Measurements from ENCODE around the gene CR1. TPM values are rescaled to one million over a fixed set of nuclear protein-coding genes. Genes with fewer than 3 reads are reported as not detected.

The CR1 gene
- total and polyA plus RNA-seq, 9 of the 15 experiments (the other 6 are each of a cell fraction or from before 2014, with no cell fraction given), result 0.07 to 0.47 (median 0.18) TPM

DNA sequence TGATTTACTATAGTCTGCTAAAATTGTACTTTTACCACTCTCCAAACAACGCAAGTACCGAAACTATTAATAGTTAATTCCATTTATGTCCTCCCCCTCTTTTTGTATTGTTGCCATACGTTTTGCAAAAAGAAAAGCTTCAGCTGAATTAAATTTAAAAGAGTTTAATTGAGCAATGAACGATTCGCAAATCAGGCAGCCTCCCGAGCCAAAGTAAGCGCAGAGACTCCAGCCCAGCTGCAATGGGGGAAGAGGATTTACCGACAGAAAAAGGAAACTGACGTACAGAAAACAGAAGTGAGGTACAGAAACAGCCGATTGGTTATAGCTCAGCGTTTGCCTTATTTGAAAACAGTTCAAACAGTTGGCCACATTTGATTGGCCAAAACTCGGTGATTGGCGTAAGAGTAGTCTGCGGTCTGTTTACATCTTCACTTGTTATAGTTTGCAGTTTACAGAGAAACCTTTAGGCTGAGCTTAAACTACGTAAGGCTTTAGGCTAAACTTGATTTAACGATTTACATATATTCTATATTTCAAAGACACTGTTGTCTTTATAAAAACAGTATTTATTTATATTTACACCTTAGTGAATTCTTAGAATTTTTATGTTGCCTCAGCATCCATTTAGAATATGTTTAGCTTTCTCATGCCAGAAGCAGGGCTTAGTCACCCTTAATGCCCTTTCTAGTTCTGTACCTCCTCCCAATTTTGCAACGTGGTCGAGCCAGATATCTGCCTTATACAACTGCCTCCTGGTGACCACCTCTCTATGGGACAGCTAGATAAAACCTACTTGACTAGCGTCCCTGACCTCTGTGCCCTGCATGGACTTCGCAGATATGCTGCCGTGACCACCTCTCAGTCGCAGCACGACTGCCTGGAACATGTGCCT is 23.8 kb downstream of the CR1 start (continued):
- TF ChIP-seq MED1 (CRISPR knock-in tag; IDR thresholded peaks at IDR 0.05; ENCODE audit: borderline replicate concordance), result no peak
- peak; percentile 99 for TF ChIP-seq MYBL2 (IDR thresholded peaks at IDR 0.05; ENCODE audit: low read depth)
- TF ChIP-seq MYBL2 (CRISPR knock-in tag; IDR thresholded peaks at IDR 0.05; ENCODE audit: borderline replicate concordance), result peak; percentile 72; the same call in 1 of the 2 replicates
- TF ChIP-seq PCBP1 (IDR thresholded peaks at IDR 0.05; ENCODE audit: low read depth, low read length, poor library complexity, severe bottlenecking), result no peak
- no peak for TF ChIP-seq MCM5 (IDR thresholded peaks at IDR 0.05; ENCODE audit: low read depth)
- no peak for TF ChIP-seq CSDE1 (IDR thresholded peaks at IDR 0.05)
- no peak for TF ChIP-seq OTX1 (CRISPR knock-in tag; IDR thresholded peaks at IDR 0.05)
- TF ChIP-seq, protein P1, sequence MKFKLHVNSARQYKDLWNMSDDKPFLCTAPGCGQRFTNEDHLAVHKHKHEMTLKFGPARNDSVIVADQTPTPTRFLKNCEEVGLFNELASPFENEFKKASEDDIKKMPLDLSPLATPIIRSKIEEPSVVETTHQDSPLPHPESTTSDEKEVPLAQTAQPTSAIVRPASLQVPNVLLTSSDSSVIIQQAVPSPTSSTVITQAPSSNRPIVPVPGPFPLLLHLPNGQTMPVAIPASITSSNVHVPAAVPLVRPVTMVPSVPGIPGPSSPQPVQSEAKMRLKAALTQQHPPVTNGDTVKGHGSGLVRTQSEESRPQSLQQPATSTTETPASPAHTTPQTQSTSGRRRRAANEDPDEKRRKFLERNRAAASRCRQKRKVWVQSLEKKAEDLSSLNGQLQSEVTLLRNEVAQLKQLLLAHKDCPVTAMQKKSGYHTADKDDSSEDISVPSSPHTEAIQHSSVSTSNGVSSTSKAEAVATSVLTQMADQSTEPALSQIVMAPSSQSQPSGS (CRISPR knock-in tag; IDR thresholded peaks at IDR 0.05), result no peak
- no peak for TF ChIP-seq ZNF12 (CRISPR knock-in tag; IDR thresholded peaks at IDR 0.05)
- TF ChIP-seq ZNF253 (CRISPR knock-in tag; conservative IDR thresholded peaks at IDR 0.05), result no peak
- TF ChIP-seq LEF1 (IDR thresholded peaks at IDR 0.05), result peak; percentile 97
- peak; percentile 80; the same call in 1 of the 2 replicates for TF ChIP-seq HDAC2 (IDR thresholded peaks at IDR 0.05)
- TF ChIP-seq SP1 (CRISPR knock-in tag; IDR thresholded peaks at IDR 0.05), result peak; percentile 30; the same call in 1 of the 2 replicates
- TF ChIP-seq, protein P2, sequence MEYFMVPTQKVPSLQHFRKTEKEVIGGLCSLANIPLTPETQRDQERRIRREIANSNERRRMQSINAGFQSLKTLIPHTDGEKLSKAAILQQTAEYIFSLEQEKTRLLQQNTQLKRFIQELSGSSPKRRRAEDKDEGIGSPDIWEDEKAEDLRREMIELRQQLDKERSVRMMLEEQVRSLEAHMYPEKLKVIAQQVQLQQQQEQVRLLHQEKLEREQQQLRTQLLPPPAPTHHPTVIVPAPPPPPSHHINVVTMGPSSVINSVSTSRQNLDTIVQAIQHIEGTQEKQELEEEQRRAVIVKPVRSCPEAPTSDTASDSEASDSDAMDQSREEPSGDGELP (CRISPR knock-in tag; IDR thresholded peaks at IDR 0.05; ENCODE audit: borderline replicate concordance), result peak; percentile 72
- TF ChIP-seq FOXK2 (conservative IDR thresholded peaks at IDR 0.05 in 1 of 2, IDR thresholded peaks at IDR 0.05 in 1 of 2; ENCODE audit: low read depth in 2 of 2), result peak; percentile 94 to 97
- peak; percentile 10 for TF ChIP-seq KDM5B (IDR thresholded peaks at IDR 0.05; ENCODE audit: insufficient replicate concordance, low read depth, low read length)
- no peak for TF ChIP-seq DNMT1 (IDR thresholded peaks at IDR 0.05)
- TF ChIP-seq, protein P3, sequence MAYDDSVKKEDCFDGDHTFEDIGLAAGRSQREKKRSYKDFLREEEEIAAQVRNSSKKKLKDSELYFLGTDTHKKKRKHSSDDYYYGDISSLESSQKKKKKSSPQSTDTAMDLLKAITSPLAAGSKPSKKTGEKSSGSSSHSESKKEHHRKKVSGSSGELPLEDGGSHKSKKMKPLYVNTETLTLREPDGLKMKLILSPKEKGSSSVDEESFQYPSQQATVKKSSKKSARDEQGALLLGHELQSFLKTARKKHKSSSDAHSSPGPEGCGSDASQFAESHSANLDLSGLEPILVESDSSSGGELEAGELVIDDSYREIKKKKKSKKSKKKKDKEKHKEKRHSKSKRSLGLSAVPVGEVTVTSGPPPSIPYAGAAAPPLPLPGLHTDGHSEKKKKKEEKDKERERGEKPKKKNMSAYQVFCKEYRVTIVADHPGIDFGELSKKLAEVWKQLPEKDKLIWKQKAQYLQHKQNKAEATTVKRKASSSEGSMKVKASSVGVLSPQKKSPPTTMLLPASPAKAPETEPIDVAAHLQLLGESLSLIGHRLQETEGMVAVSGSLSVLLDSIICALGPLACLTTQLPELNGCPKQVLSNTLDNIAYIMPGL (CRISPR knock-in tag; IDR thresholded peaks at IDR 0.05), result no peak
- TF ChIP-seq, protein P4, sequence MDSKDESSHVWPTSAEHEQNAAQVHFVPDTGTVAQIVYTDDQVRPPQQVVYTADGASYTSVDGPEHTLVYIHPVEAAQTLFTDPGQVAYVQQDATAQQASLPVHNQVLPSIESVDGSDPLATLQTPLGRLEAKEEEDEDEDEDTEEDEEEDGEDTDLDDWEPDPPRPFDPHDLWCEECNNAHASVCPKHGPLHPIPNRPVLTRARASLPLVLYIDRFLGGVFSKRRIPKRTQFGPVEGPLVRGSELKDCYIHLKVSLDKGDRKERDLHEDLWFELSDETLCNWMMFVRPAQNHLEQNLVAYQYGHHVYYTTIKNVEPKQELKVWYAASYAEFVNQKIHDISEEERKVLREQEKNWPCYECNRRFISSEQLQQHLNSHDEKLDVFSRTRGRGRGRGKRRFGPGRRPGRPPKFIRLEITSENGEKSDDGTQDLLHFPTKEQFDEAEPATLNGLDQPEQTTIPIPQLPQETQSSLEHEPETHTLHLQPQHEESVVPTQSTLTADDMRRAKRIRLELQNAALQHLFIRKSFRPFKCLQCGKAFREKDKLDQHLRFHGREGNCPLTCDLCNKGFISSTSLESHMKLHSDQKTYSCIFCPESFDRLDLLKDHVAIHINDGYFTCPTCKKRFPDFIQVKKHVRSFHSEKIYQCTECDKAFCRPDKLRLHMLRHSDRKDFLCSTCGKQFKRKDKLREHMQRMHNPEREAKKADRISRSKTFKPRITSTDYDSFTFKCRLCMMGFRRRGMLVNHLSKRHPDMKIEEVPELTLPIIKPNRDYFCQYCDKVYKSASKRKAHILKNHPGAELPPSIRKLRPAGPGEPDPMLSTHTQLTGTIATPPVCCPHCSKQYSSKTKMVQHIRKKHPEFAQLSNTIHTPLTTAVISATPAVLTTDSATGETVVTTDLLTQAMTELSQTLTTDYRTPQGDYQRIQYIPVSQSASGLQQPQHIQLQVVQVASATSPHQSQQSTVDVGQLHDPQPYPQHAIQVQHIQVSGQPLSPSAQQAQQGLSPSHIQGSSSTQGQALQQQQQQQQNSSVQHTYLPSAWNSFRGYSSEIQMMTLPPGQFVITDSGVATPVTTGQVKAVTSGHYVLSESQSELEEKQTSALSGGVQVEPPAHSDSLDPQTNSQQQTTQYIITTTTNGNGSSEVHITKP (IDR thresholded peaks at IDR 0.05; ENCODE audit: partially characterized antibody), result no peak
- TF ChIP-seq ZNF184 (CRISPR knock-in tag; IDR thresholded peaks at IDR 0.05), result no peak
- no peak for TF ChIP-seq PHF21A (IDR thresholded peaks at IDR 0.05; ENCODE audit: borderline replicate concordance, low read depth)
